Stimulated activated CD8-positive, alpha-beta memory T cell treated with anti-CD3 and anti-CD28 coated beads, Interleukin-4, amount 100 ng/mL, for 24 hours (primary cell): ENCODE results near the gene TUBA3E.
"Not testable (repeated sequence)": the region's sequence is repeated elsewhere in the genome, so short reads cannot be mapped to it uniquely, and the experiment has no call there.

Source experiments
- DNase-seq: peaks from one replicate; pipeline ENCODE4 v3.0.0-alpha.2; 2020; ENCODE audit warnings: low read depth

The TUBA3E gene

GRCh38 chr2:130143266-130144039 is 54.8 kb downstream of the TUBA3E start:
- DNase-seq = not testable (repeated sequence)

- not testable (repeated sequence) for DNase-seq
Observed at GRCh38 chr2:130142396-130143265, 55.6 kb downstream of the TUBA3E start.
